Measurements from ENCODE around the gene SBNO2. TPM values are rescaled to one million over a fixed set of nuclear protein-coding genes. Genes with fewer than 3 reads are reported as not detected.
"Not testable (repeated sequence)": the region's sequence is repeated elsewhere in the genome, so short reads cannot be mapped to it uniquely, and the experiment has no call there.

The SBNO2 gene
- total RNA-seq, 1 donor from 2014 or later: 48.8 TPM

- no peak overlapping the region for H3K4me3 ChIP-seq (ENCODE audit: low read depth, low read length)
- no peak for DNase-seq (ENCODE audit: low read depth)
- peaks cover 10% of the 10 kb centered on the region for H3K36me3 ChIP-seq (ENCODE audit: control insufficient read depth, insufficient read depth, low read length)
- H3K27me3 ChIP-seq (ENCODE audit: control insufficient read depth, insufficient read depth, low read length): no peaks in the 10 kb centered on the region
- TF ChIP-seq CTCF (IDR thresholded peaks at IDR 0.05; ENCODE audit: insufficient read depth, low read length, poor library complexity, severe bottlenecking): no peak
Observed at GRCh38 chr19:1117654-1118053, 56.4 kb downstream of the SBNO2 start.

- Histone ChIP-seq H3K4me3 (ENCODE audit: low read depth, low read length) (no peak overlapping the region), H3K27me3 (ENCODE audit: control insufficient read depth, insufficient read depth, low read length) (no peaks in the 10 kb centered on the region), H3K36me3 (ENCODE audit: control insufficient read depth, insufficient read depth, low read length) (peaks cover 11% of the 10 kb centered on the region)
- DNase-seq (ENCODE audit: low read depth): no peak
- TF ChIP-seq CTCF (IDR thresholded peaks at IDR 0.05; ENCODE audit: insufficient read depth, low read length, poor library complexity, severe bottlenecking): no peak
Observed at GRCh38 chr19:1116726-1117581, 57.1 kb downstream of the SBNO2 start.

GRCh38 chr19:1115646-1116420, 58.2 kb downstream of the SBNO2 start:
- peaks cover 10% of the 10 kb centered on the region for H3K36me3 ChIP-seq (ENCODE audit: control insufficient read depth, insufficient read depth, low read length)
- TF ChIP-seq CTCF (IDR thresholded peaks at IDR 0.05; ENCODE audit: insufficient read depth, low read length, poor library complexity, severe bottlenecking): no peak
- DNase-seq (ENCODE audit: low read depth): no peak
- H3K4me3 ChIP-seq (ENCODE audit: low read depth, low read length): no peak overlapping the region
- no peaks in the 10 kb centered on the region for H3K27me3 ChIP-seq (ENCODE audit: control insufficient read depth, insufficient read depth, low read length)

GRCh38 chr19:1114728-1115127, 59.3 kb downstream of the SBNO2 start:
- not testable (repeated sequence) for H3K27me3 ChIP-seq (ENCODE audit: control insufficient read depth, insufficient read depth, low read length); H3K36me3 ChIP-seq (ENCODE audit: control insufficient read depth, insufficient read depth, low read length); DNase-seq (ENCODE audit: low read depth); H3K4me3 ChIP-seq (ENCODE audit: low read depth, low read length)

- Histone ChIP-seq H3K36me3 (ENCODE audit: control insufficient read depth, insufficient read depth, low read length) (peaks cover 10% of the 10 kb centered on the region), H3K4me3 (ENCODE audit: low read depth, low read length) (no peak overlapping the region), H3K27me3 (ENCODE audit: control insufficient read depth, insufficient read depth, low read length) (no peaks in the 10 kb centered on the region)
- DNase-seq (ENCODE audit: low read depth): no peak
- no peak for TF ChIP-seq CTCF (IDR thresholded peaks at IDR 0.05; ENCODE audit: insufficient read depth, low read length, poor library complexity, severe bottlenecking)
Observed at GRCh38 chr19:1113986-1114483, 60.0 kb downstream of the SBNO2 start.

All from kidney epithelial cell (primary cell).